Karpas-422 (cell line): ENCODE measurements around the gene TTBK1. TPM values are rescaled to one million over a fixed set of nuclear protein-coding genes. Genes with fewer than 3 reads are reported as not detected.

Experiments used
- DNase-seq: peaks from one replicate; pipeline ENCODE4 v3.0.0-alpha.2; 2015
- H2AFZ ChIP-seq: fragments of 200-600 bp; sonication (generic); 2 replicates; pipeline ENCODE4 v1.6.1; 2014; ENCODE audit warnings: antibody characterized with exemption, low read length, mixed read lengths
- H3K27ac ChIP-seq: fragments of 200-600 bp; sonication (generic); 2 replicates; pipeline ENCODE4 v1.5.1; 2014; ENCODE audit warnings: mild to moderate bottlenecking, low read length, moderate library complexity
- H3K27me3 ChIP-seq: fragments of 200-600 bp; sonication (generic); 2 replicates; pipeline ENCODE4 v1.6.1; 2014; ENCODE audit warnings: low read length, mixed read lengths
- H3K36me3 ChIP-seq: fragments of 200-600 bp; sonication (generic); 2 replicates; pipeline ENCODE4 v1.6.1; 2014; ENCODE audit warnings: low read length, mixed read lengths; ENCODE audit not compliant: insufficient read depth
- H3K4me1 ChIP-seq: fragments of 200-600 bp; sonication (generic); 2 replicates; pipeline ENCODE4 v1.6.1; 2014; ENCODE audit warnings: mild to moderate bottlenecking, low read length, mixed read lengths
- H3K4me2 ChIP-seq: fragments of 200-600 bp; sonication (generic); 2 replicates; pipeline ENCODE4 v1.6.1; 2014; ENCODE audit warnings: low read length, low read depth, mild to moderate bottlenecking; ENCODE audit not compliant: poor library complexity, severe bottlenecking
- H3K4me3 ChIP-seq: fragments of 200-600 bp; sonication (generic); 2 replicates; pipeline ENCODE4 v1.5.1; 2014; ENCODE audit warnings: mild to moderate bottlenecking, antibody characterized with exemption, low read length, mixed read lengths
- H3K79me2 ChIP-seq: fragments of 200-600 bp; sonication (generic); 2 replicates; pipeline ENCODE4 v1.6.1; 2014; ENCODE audit warnings: mild to moderate bottlenecking, low read length, mixed read lengths
- H3K9ac ChIP-seq: fragments of 200-600 bp; sonication (generic); 2 replicates; pipeline ENCODE4 v1.6.0; 2014; ENCODE audit warnings: low read length
- H3K9me2 ChIP-seq: fragments of 200-600 bp; sonication (generic), shearing (Covaris generic); replicated peaks from 2 replicates; pipeline ENCODE4 v1.6.0; 2014; ENCODE audit warnings: mild to moderate bottlenecking, low read length, moderate library complexity; ENCODE audit not compliant: insufficient read depth
- H3K9me3 ChIP-seq: fragments of 300-700, 200-600 bp; sonication (generic); 2 replicates; pipeline ENCODE4 v1.6.1; 2014; ENCODE audit warnings: low read length, mixed read lengths
- H4K20me1 ChIP-seq: fragments of 200-600 bp; sonication (generic); 2 replicates; pipeline ENCODE4 v1.6.1; 2014; ENCODE audit warnings: mild to moderate bottlenecking, antibody characterized with exemption, low read length, low read depth; ENCODE audit not compliant: insufficient read depth
- total RNA-seq: library from RNA; depleted of rRNA; stranded (reverse); fragments of >200 nt; shearing (Covaris generic); gene quantifications from 2 replicates; pipeline ENCODE4 v1.2.3, GENCODE V29; 2014; ENCODE audit warnings: low replicate concordance

TTBK1 gene
- total RNA-seq, 1 experiment from 2014 or later: 0.34 TPM

DNA sequence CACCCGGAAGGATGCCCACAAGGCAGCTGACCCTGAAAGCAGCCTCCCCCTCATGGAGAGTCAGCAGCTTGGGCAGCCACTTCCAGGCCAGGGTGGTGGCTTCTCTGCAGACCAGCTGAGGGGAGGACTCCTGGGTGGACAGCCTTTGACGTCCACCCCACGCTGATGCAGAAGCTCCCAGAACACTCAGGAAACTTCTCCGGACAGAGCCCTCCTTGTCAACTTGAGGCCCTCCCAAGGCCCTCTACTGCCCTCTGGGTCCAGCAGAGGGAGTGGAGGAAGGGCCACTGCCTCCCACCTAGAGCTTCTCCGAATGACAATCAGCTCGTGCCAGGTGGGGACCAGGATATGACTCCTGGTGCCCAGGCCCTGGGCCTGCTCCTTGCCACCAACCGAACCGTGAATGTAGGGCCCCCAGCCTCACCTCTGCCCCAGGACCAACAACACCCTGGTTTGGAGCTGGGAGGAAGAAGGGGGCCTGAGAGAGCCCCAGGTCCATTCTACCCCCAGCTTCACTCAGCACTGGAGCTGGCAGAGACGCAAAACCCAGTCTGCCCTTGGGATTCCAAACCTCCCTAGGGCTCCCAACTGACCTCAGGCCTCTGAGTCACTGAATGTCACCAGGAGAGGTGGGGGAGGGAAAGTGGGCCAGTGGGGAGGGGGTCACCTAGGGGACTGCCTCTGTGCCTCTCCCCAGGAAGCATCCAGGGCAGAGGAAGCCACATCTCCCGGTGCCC is 43.9 kb downstream of the TTBK1 start:
- Histone ChIP-seq H3K36me3 (no peaks in the 10 kb centered on the region), H3K9me3 (no peaks in the 10 kb centered on the region), H3K9me2 (no peaks in the 10 kb centered on the region), H3K27ac (no peak overlapping the region), H3K27me3 (no peaks in the 10 kb centered on the region), H4K20me1 (no peaks in the 10 kb centered on the region), H3K4me3 (no peak overlapping the region), H2AFZ (no peak overlapping the region), H3K4me1 (no peaks in the 10 kb centered on the region), H3K9ac (no peak overlapping the region), H3K79me2 (no peaks in the 10 kb centered on the region), H3K4me2 (no peak overlapping the region)
- no peak for DNase-seq

DNA sequence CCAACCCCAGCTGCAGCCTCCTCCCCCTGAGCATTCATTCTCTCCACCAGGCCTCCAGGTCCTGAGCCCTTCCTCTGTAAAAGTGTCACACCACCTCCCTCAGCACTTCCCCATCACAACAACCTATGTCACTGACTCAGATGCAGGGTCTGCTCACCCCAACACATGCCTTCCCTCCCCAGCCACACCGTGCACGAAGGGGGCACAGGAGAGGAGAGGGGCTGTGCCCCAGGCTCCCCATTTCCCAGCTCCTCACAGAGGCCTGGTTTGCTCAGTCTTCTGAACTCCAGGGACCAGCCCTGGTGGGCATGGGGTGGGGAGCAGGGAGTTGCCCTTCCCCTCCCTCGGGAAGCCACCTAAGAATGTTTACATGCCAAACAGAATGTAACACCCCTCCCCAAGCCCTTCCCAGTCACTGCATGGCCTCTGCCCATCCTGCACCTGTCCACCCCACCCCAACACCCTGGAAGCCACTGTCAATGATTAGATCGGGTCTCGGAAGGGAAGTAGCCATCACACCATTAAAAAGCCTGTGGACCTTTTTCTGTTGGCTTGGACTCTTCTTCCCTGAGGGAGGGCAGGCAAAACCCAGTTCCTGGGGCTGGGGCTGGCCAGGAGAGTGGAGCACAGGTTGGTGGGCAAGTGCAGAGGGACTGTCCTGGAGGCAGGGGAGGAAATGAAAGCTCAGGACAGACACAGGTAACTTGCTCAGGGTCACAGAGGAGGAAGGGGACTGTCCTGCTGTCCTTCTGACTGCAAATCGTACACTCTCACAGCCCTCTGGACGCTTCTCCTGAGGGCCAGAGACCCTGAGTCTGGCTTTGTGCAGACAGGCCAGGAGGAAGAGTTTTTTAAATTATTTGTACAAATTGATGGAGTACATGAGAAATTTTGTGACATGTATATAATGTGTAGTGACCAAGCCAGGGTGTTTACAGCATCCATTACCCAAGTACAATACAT is 44.7 kb downstream of the TTBK1 start:
- H3K9me2 ChIP-seq: no peaks in the 10 kb centered on the region
- no peak overlapping the region for H3K9ac ChIP-seq
- no peaks in the 10 kb centered on the region for H4K20me1 ChIP-seq
- H2AFZ ChIP-seq: no peak overlapping the region
- no peak overlapping the region for H3K4me2 ChIP-seq
- H3K9me3 ChIP-seq: no peaks in the 10 kb centered on the region
- no peaks in the 10 kb centered on the region for H3K4me1 ChIP-seq
- no peak overlapping the region for H3K4me3 ChIP-seq
- H3K27ac ChIP-seq: no peak overlapping the region
- no peaks in the 10 kb centered on the region for H3K36me3 ChIP-seq
- H3K27me3 ChIP-seq: no peaks in the 10 kb centered on the region
- DNase-seq: no peak
- H3K79me2 ChIP-seq: no peaks in the 10 kb centered on the region

DNA sequence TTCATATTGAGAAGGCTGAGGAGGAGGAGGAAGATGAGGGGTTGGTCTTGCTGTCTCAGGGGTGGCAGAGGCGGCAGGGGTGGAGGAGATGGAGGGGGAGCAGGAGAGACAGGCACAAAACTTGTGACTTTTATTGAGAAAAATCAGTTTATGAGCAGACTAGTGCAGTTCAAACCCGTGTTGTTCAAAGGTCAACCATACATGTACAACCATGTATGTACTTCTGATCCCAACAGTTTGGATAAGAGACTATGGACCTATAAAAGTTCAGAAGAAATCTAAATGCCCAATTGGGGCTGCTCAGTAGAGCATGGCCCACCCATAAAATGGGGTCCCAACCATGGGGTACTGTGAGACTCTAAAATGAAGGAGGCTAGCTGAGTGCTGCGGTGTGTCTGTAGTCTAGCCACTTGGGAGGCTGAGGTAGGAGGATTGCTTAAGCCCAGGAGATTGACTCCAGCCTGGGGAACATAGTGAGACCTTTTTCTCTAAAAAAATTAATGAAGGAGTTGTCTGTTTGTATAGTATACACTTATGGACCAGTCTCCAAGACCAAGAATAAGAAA is 47.1 kb downstream of the TTBK1 start:
- Histone ChIP-seq H4K20me1 (no peaks in the 10 kb centered on the region), H3K4me3 (no peak overlapping the region), H3K79me2 (no peaks in the 10 kb centered on the region), H3K9me2 (no peaks in the 10 kb centered on the region), H3K36me3 (no peaks in the 10 kb centered on the region), H3K4me2 (no peak overlapping the region), H3K27me3 (no peaks in the 10 kb centered on the region), H3K27ac (no peak overlapping the region), H3K9me3 (no peaks in the 10 kb centered on the region), H3K4me1 (no peaks in the 10 kb centered on the region), H2AFZ (no peak overlapping the region), H3K9ac (no peak overlapping the region)
- DNase-seq: no peak

DNA sequence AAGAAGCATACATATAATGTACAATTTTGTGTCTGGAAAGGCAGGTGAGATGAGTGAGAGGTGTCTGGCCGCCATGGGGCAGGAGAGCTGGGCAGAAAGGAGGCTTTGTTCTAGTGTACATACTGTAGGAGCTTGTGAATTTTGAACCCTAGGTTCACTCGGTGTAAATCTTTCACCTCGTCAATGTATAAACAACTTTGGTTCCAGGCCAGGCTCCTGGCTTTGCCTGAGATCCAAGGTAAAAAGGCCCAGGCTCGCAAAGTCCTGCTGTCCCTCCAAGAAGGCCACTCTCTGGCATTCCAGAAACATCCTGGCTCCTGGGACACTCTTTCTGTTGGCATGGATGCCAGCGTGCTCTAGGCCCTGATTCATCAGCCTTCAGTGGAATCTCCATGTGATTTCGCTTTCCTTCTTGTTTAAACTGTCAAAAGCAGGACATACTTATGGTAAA is 47.6 kb downstream of the TTBK1 start:
- Histone ChIP-seq H3K79me2 (no peaks in the 10 kb centered on the region), H3K27ac (no peak overlapping the region), H3K9me2 (no peaks in the 10 kb centered on the region), H4K20me1 (no peaks in the 10 kb centered on the region), H3K4me2 (no peak overlapping the region), H3K9ac (no peak overlapping the region), H3K4me3 (no peak overlapping the region), H3K27me3 (no peaks in the 10 kb centered on the region), H2AFZ (no peak overlapping the region), H3K9me3 (no peaks in the 10 kb centered on the region), H3K4me1 (no peaks in the 10 kb centered on the region), H3K36me3 (no peaks in the 10 kb centered on the region)
- DNase-seq: no peak

DNA sequence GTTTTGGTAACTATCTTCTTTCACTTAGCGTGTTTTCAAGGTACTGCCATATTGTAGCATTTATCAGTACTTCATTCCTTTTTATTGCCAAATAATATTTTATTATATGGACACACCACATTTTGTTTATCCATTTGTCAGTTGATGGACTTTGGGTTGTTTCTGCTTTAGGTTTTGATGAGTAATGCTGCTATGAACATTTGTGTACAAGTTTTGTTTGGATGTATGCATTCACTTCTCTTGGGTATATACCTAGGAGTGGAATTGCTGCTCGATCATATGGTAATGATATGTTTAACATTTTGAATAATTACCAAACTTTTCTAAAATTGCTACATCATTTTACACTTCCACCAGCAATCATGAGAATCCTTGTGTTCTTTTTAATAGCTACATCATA is 48.4 kb downstream of the TTBK1 start:
- no peak overlapping the region for H3K4me2 ChIP-seq

GRCh38 chr6:43292341-43292740 is 49.1 kb downstream of the TTBK1 start:
- Histone ChIP-seq H3K9ac (no peak overlapping the region), H3K27me3 (no peaks in the 10 kb centered on the region), H3K4me3 (no peak overlapping the region), H3K9me2 (no peaks in the 10 kb centered on the region), H2AFZ (no peak overlapping the region), H3K9me3 (no peaks in the 10 kb centered on the region), H3K4me2 (no peak overlapping the region), H3K36me3 (no peaks in the 10 kb centered on the region), H4K20me1 (no peaks in the 10 kb centered on the region), H3K4me1 (no peaks in the 10 kb centered on the region), H3K27ac (no peak overlapping the region), H3K79me2 (no peaks in the 10 kb centered on the region)
- DNase-seq: no peak

More for the DNA sequence above, 48.4 kb downstream of the TTBK1 start:
- H3K9ac ChIP-seq: no peak overlapping the region
- H3K4me1 ChIP-seq: no peaks in the 10 kb centered on the region
- H3K27me3 ChIP-seq: no peaks in the 10 kb centered on the region
- no peak overlapping the region for H2AFZ ChIP-seq
- H3K27ac ChIP-seq: no peak overlapping the region
- H3K4me3 ChIP-seq: no peak overlapping the region
- H4K20me1 ChIP-seq: no peaks in the 10 kb centered on the region
- H3K79me2 ChIP-seq: no peaks in the 10 kb centered on the region
- no peak for DNase-seq
- H3K9me3 ChIP-seq: no peaks in the 10 kb centered on the region
- no peaks in the 10 kb centered on the region for H3K9me2 ChIP-seq
- no peaks in the 10 kb centered on the region for H3K36me3 ChIP-seq

DNA sequence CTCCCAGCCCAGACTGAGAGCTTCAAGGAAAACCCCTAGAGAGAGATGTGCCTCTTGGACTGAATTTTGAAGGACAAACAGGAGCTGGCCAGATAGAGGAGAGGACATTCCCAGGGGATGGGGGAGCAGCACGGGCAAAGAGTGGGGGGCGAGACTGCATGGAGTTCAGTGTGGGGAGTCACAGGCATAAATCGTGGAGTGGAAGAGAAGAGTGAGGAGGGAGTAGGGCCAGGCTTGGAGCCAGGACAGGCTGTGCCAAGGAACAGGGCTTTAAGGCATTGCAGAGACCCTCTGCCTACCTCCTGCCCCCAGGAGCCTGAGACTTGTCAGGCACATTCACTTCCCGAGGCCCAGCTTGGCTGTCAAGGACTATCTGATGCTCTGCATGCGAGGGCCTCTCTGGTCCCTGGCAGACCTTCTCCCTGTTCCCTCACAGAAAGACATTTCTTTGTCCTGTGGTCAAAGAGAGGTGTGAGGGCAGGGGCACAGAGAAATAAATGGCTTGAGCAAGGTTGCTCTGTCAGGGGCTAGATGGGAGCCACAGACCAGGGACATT is 49.6 kb downstream of the TTBK1 start:
- Histone ChIP-seq H3K9me3 (no peaks in the 10 kb centered on the region), H3K27me3 (no peaks in the 10 kb centered on the region), H3K9me2 (no peaks in the 10 kb centered on the region), H3K79me2 (no peaks in the 10 kb centered on the region), H3K4me3 (no peak overlapping the region), H4K20me1 (no peaks in the 10 kb centered on the region), H3K4me2 (no peak overlapping the region), H3K27ac (no peak overlapping the region), H3K9ac (no peak overlapping the region), H3K4me1 (no peaks in the 10 kb centered on the region), H2AFZ (no peak overlapping the region), H3K36me3 (no peaks in the 10 kb centered on the region)
- DNase-seq: no peak

GRCh38 chr6:43293698-43294097 is 50.4 kb downstream of the TTBK1 start:
- H3K36me3 ChIP-seq: no peaks in the 10 kb centered on the region
- no peak overlapping the region for H3K4me3 ChIP-seq
- H3K27ac ChIP-seq: no peak overlapping the region
- no peaks in the 10 kb centered on the region for H3K27me3 ChIP-seq
- no peak overlapping the region for H2AFZ ChIP-seq
- H4K20me1 ChIP-seq: no peaks in the 10 kb centered on the region
- no peaks in the 10 kb centered on the region for H3K79me2 ChIP-seq
- no peaks in the 10 kb centered on the region for H3K4me1 ChIP-seq
- DNase-seq: no peak
- H3K9ac ChIP-seq: no peak overlapping the region
- H3K9me2 ChIP-seq: no peaks in the 10 kb centered on the region
- H3K4me2 ChIP-seq: no peak overlapping the region
- no peaks in the 10 kb centered on the region for H3K9me3 ChIP-seq
